PC-9 (cell line): ENCODE measurements around the gene NEURL2. TPM values are rescaled to one million over a fixed set of nuclear protein-coding genes. Genes with fewer than 3 reads are reported as not detected.

Experiments used
- BruUV-seq: library from RNA; stranded (reverse); fragments of 400-500 nt; replicated peaks from 2 replicates; lab custom pipeline; 2021; lab: Mats Ljungman, UMichigan
- CTCF ChIA-PET: fragments of 300-600 bp; sonication (Branson Sonifier 250); formaldehyde crosslinking; loops from one replicate; lab custom pipeline; 2022; ENCODE audit warnings: antibody characterized with exemption; lab: Charles Lee
- POLR2A ChIA-PET: fragments of 300-600 bp; sonication (Branson Sonifier 250); formaldehyde crosslinking; loops from one replicate; lab custom pipeline; 2022; ENCODE audit warnings: antibody characterized with exemption; ENCODE audit not compliant: unreplicated experiment; lab: Charles Lee
- DNase-seq, 2 experiments: peaks; one replicate each; pipeline versions ENCODE4 v3.0.0 to v3.0.0-alpha.2; 2015 to 2022; ENCODE audit warnings: mixed read lengths in 1 of 2
- H2AFZ ChIP-seq: fragments of 200-600 bp; sonication (generic); 2 replicates; pipeline ENCODE4 v1.8.1; 2017; ENCODE audit warnings: antibody characterized with exemption
- H3F3A ChIP-seq: fragments of 200-600 bp; sonication (generic); 2 replicates; pipeline ENCODE4 v1.8.1; 2017; ENCODE audit warnings: antibody characterized with exemption, mild to moderate bottlenecking, low read depth; ENCODE audit not compliant: insufficient read depth
- H3K27ac ChIP-seq: fragments of 200-600 bp; sonication (generic); 2 replicates; pipeline ENCODE4 v1.6.1; 2016; ENCODE audit warnings: mixed run types
- H3K27me3 ChIP-seq: fragments of 200-600 bp; sonication (generic); 2 replicates; pipeline ENCODE4 v1.6.1; 2016; ENCODE audit warnings: low read depth, mixed run types; ENCODE audit not compliant: insufficient read depth
- H3K36me3 ChIP-seq: fragments of 200-600 bp; sonication (generic); 2 replicates; pipeline ENCODE4 v1.6.1; 2016; ENCODE audit warnings: low read depth, mixed run types
- H3K4me1 ChIP-seq: fragments of 200-600 bp; sonication (generic); replicated peaks from 2 replicates; pipeline ENCODE4 v1.6.1; 2016; ENCODE audit warnings: mixed run types; ENCODE audit not compliant: insufficient read depth
- H3K4me2 ChIP-seq: fragments of 200-600 bp; sonication (generic); 2 replicates; pipeline ENCODE4 v1.6.1; 2017; ENCODE audit warnings: mixed run types
- H3K4me3 ChIP-seq: fragments of 200-600 bp; sonication (generic); 2 replicates; pipeline ENCODE4 v1.6.1; 2016; ENCODE audit warnings: mixed run types
- H3K79me2 ChIP-seq: fragments of 200-600 bp; sonication (generic); 2 replicates; pipeline ENCODE4 v1.6.1; 2017; ENCODE audit warnings: low read depth, mixed run types
- H3K9me2 ChIP-seq: fragments of 200-600 bp; sonication (generic); 2 replicates; pipeline ENCODE4 v1.8.1; 2017; ENCODE audit warnings: mild to moderate bottlenecking; ENCODE audit not compliant: insufficient read depth
- H3K9me3 ChIP-seq: fragments of 200-600 bp; sonication (generic); 2 replicates; pipeline ENCODE4 v1.8.1; 2016; ENCODE audit warnings: low read depth; ENCODE audit not compliant: insufficient read depth
- H4K20me1 ChIP-seq: fragments of 200-600 bp; sonication (generic); 2 replicates; pipeline ENCODE4 v1.8.1; 2017; ENCODE audit not compliant: insufficient read depth
- EZH2 ChIP-seq: fragments of 200-600 bp; sonication (generic); IDR thresholded peaks from 2 replicates; pipeline ENCODE4 v1.8.0; 2017; ENCODE audit warnings: antibody characterized with exemption, low read depth
- intact Hi-C: fragments of 100-400 bp; cut with micrococcal nuclease; formaldehyde crosslinking; loops from one replicate; pipeline ENCODE4 v1.10.0; 2022; ENCODE audit not compliant: unreplicated experiment
- total RNA-seq: library from RNA; stranded (reverse); gene quantifications from 2 replicates; pipeline ENCODE4 v1.2.3, GENCODE V29; 2021
- TF ChIP-seq, protein P1 (sequence below): fragments of 200-600 bp; sonication (generic); conservative IDR thresholded peaks from 2 replicates; pipeline ENCODE4 v1.6.1; 2017; ENCODE audit warnings: mixed run types, antibody characterized with exemption, mild to moderate bottlenecking, moderate library complexity

NEURL2 gene
- total RNA-seq, 1 experiment from 2014 or later = 6.5 TPM

DNA sequence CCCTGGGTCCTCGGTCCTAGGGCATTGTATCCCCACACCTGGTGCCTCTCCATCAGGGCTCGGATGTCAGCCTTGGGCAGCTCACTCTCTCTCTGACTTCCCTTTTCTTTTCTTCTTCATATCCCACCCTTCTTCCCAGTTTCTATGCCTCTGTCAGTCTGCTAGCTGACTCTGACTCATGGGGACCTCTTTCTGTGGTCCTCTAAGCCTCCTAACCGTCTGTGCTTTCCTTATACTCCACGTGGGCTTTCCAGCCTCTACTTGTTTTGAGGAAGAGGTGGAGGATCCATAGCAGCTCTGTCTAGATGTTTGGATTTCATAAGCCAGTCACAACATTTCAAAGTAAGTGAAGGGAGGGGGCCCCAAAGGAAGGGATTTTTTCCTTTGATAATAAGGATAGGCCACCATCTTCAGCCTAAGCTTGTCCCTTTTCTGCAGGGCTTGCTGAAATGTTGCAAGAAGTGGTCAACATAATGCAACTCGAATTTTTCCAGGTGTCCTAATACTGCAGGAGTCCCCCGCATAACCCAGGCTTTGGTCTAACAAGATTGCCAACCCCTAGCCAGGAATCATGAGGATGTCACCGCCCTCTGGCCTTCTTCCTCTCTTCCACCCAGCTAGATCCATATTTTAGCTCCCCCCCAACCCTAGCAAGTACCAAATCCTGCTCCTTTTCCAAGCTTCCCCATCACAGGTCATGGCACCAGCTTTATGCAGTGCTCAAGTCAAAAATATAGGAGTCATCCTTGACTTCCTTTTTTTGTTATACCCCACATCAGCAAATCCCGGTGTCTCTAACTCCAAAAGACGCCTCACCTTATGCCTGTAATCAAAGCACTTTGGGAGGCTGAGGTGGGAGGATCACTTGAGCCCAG is 29.7 kb upstream of the NEURL2 start:
- intact Hi-C loops = no loop called here
- no peaks in the 10 kb centered on the region for H3K9me2 ChIP-seq
- TF ChIP-seq, protein P1, sequence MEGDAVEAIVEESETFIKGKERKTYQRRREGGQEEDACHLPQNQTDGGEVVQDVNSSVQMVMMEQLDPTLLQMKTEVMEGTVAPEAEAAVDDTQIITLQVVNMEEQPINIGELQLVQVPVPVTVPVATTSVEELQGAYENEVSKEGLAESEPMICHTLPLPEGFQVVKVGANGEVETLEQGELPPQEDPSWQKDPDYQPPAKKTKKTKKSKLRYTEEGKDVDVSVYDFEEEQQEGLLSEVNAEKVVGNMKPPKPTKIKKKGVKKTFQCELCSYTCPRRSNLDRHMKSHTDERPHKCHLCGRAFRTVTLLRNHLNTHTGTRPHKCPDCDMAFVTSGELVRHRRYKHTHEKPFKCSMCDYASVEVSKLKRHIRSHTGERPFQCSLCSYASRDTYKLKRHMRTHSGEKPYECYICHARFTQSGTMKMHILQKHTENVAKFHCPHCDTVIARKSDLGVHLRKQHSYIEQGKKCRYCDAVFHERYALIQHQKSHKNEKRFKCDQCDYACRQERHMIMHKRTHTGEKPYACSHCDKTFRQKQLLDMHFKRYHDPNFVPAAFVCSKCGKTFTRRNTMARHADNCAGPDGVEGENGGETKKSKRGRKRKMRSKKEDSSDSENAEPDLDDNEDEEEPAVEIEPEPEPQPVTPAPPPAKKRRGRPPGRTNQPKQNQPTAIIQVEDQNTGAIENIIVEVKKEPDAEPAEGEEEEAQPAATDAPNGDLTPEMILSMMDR = no peak
- TF ChIP-seq EZH2 = no peak
- no peak overlapping the region for H3K4me2 ChIP-seq
- BruUV-seq = no TSS peak
- no peak overlapping the region for H3K4me3 ChIP-seq
- H3K4me1 ChIP-seq = 0 out of 2 replicates have a peak, but pooled peaks cover 8% of the 10 kb centered on the region
- DNase-seq = no peak
- ChIA-PET POLR2A (no interaction called here), CTCF (interaction anchor here (1.2 kb wide), 1 partner anchor 49 kb away, joined by 4 read pairs; no protein-coding TSS in a partner anchor)
- H4K20me1 ChIP-seq = no peaks in the 10 kb centered on the region
- H3F3A ChIP-seq = peaks cover 15% of the 10 kb centered on the region; the same call in 1 of the 2 replicates
- H3K9me3 ChIP-seq = no peaks in the 10 kb centered on the region
- H3K79me2 ChIP-seq = no peaks in the 10 kb centered on the region
- no peaks in the 10 kb centered on the region for H3K36me3 ChIP-seq
- H3K27ac ChIP-seq = no peak overlapping the region
- no peaks in the 10 kb centered on the region for H3K27me3 ChIP-seq
- H2AFZ ChIP-seq = no peak overlapping the region

DNA sequence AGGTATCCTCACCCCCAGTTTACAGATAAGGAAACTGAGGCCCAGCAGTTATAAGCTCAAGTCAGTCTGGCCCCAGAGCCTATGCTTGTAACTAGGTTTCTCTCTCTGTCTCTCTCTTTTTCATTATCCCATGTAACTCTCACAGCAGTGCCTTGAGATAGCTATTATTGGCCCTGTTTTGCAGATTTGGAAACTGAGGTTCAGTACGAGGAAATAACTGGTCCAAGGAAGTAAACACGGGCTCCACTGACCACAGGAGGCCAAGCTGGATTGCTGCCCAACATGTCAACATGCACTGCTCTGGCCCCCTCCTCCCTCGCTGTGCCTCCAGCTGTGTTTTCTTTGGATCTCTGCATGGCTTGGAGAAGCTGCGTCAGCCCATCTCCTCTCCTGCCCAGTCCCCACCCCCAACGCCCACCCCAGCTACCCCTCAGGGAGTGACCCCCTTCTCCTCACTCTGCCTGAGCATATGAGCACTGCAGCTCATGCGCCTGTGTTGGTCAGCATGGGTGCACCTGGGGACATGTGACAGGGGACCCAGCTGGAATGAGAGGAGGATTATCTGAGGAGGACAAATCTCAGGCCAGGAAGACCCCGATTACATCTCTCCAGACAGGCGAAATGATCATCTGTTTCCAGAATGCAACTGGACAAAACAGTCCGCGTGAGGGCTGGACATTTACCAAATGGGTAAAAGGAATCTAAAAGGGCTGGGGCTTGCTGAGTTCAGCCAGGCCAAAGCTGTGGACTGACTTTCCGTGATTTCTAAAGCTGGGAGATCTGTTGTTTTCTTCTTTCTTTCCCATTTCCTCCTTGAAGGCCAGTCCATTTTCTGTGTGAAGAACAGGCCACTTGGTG is 28.8 kb upstream of the NEURL2 start:
- Histone ChIP-seq H3K4me1 (peaks cover 13% of the 10 kb centered on the region; the same call in 1 of the 2 replicates), H3K4me3 (no peak overlapping the region), H4K20me1 (no peaks in the 10 kb centered on the region), H3K4me2 (no peak overlapping the region), H3K9me3 (no peaks in the 10 kb centered on the region), H3K9me2 (no peaks in the 10 kb centered on the region), H3K27ac (no peak overlapping the region), H3K36me3 (no peaks in the 10 kb centered on the region), H3K27me3 (no peaks in the 10 kb centered on the region), H3F3A (peaks cover 16% of the 10 kb centered on the region), H2AFZ (no peak overlapping the region), H3K79me2 (no peaks in the 10 kb centered on the region)
- TF ChIP-seq, protein P1 = no peak
- TF ChIP-seq EZH2 = no peak
- intact Hi-C loops = no loop called here
- ChIA-PET CTCF (no interaction called here), POLR2A (interaction anchor here (0.5 kb wide), 1 partner anchor 14 kb away, joined by 3 read pairs; no protein-coding TSS in a partner anchor)
- DNase-seq = no peak
- BruUV-seq = no TSS peak

DNA sequence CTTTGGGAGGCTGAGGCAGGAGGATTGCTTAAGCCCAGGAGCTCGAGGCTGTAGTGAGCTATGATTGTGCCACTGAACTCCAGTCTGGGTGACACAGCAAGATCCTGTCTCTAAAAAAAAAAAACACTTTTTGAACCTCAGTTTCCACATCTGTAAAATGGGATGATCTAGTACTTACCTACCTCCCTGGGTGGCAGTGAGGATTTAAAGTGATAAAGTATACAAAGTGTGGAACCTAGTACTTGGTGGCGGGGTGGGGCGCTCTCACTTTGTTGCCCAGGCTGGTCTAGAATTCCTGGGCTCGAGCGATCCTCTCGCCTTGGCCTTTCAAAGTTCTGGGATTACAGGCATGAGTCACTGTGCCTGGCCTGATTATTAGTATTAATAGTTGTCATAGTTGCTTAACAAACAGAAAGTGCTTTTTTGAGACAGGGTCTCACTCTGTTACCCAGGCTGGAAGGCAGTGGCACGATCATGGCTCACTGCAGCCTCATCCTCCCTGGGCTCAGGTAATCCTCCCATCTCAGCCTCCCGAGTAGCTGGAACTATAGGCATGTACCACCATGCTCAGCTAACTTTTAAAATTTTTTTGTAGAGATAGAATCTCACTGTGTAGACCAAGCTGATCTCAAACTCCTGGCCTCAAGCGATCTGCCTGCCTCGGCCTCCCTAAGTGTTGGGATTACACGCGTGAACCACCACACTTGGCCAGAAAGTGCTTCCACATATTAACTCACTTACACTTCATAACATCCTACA is 27.9 kb upstream of the NEURL2 start:
- H3F3A ChIP-seq = peaks cover 24% of the 10 kb centered on the region
- H3K4me1 ChIP-seq = peaks cover 21% of the 10 kb centered on the region
- no peaks in the 10 kb centered on the region for H3K27me3 ChIP-seq
- intact Hi-C loops = no loop called here
- H4K20me1 ChIP-seq = no peaks in the 10 kb centered on the region
- no TSS peak for BruUV-seq
- no peak overlapping the region for H2AFZ ChIP-seq
- POLR2A ChIA-PET = interaction anchor here (0.5 to 0.6 kb wide), 2 partner anchors 15 to 16 kb away, joined by 3 to 4 read pairs; no protein-coding TSS in a partner anchor
- CTCF ChIA-PET = interaction anchor here (0.7 kb wide), 1 partner anchor 18 kb away, joined by 4 read pairs; no protein-coding TSS in a partner anchor
- no peaks in the 10 kb centered on the region for H3K9me2 ChIP-seq
- DNase-seq = no peak
- no peak for TF ChIP-seq EZH2
- TF ChIP-seq, protein P1 = no peak
- no peak overlapping the region for H3K27ac ChIP-seq
- H3K9me3 ChIP-seq = no peaks in the 10 kb centered on the region
- H3K4me2 ChIP-seq = no peak overlapping the region
- no peaks in the 10 kb centered on the region for H3K36me3 ChIP-seq
- no peak overlapping the region for H3K4me3 ChIP-seq
- H3K79me2 ChIP-seq = no peaks in the 10 kb centered on the region
